Thoracic aorta (tissue), 2 donors: ENCODE data around the gene TSR3. TPM values are rescaled to one million over a fixed set of nuclear protein-coding genes. Genes with fewer than 3 reads are reported as not detected.

ENCODE experiments used
- ATAC-seq: fragments of 150-250 bp; one replicate; pipeline ENCODE4 v1.8.0; 2017; ENCODE audit warnings: low read depth; ENCODE audit not compliant: insufficient number of reproducible peaks, low FRiP score
- DNase-seq: peaks from one replicate; pipeline ENCODE4 v3.0.0-alpha.2; 2020; ENCODE audit warnings: low spot score
- H3K27ac ChIP-seq, 2 donors: fragments of 200-600 bp; sonication (generic); 1 replicate in 1 of 2; 2 replicates in 1 of 2; pipeline ENCODE4 v1.5.1; 2016; ENCODE audit warnings: mild to moderate bottlenecking in 2 of 2, moderate library complexity in 2 of 2
- H3K27me3 ChIP-seq: fragments of 200-600 bp; sonication (generic); replicated peaks from 2 replicates; pipeline ENCODE4 v1.6.0; 2016; ENCODE audit warnings: mild to moderate bottlenecking; ENCODE audit not compliant: insufficient read depth
- H3K36me3 ChIP-seq: fragments of 200-600 bp; sonication (generic); one replicate; pipeline ENCODE4 v1.5.1; 2016
- H3K4me1 ChIP-seq, 2 donors: fragments of 200-600 bp; sonication (generic); 1 replicate in 1 of 2; 2 replicates in 1 of 2; pipeline versions ENCODE4 v1.5.1 to v1.6.0; 2016; ENCODE audit warnings: low read depth in 2 of 2, mild to moderate bottlenecking in 1 of 2; ENCODE audit not compliant: control insufficient read depth in 1 of 2
- H3K4me3 ChIP-seq: fragments of 200-600 bp; sonication (generic); 2 replicates; pipeline ENCODE4 v1.5.1; 2016; ENCODE audit warnings: mild to moderate bottlenecking
- H3K9me3 ChIP-seq: fragments of 200-600 bp; sonication (generic); 2 replicates; pipeline ENCODE4 v1.5.1; 2016
- total RNA-seq, 2 donors: library from RNA; depleted of rRNA; stranded (reverse); fragments of >200 nt; gene quantifications; one replicate each; pipeline versions ENCODE4 v1.1.0 to v1.2.3, GENCODE V29; 2016
- TF ChIP-seq, protein P1 (sequence below): fragments of 200-600 bp; sonication (generic); IDR thresholded peaks from one replicate; pipeline ENCODE4 v1.5.1; 2019; ENCODE audit warnings: antibody characterized with exemption

The TSR3 gene
- 100 to 1,000 TPM in 1 of 2 donors, 10 to 100 TPM in 1; 61.7 to 124 TPM for total RNA-seq

GRCh38 chr16:1351582-1352362, at the start of gene TSR3, which contains the start of gene GNPTG:
TSS of gene TSR3 (minus strand) at chr16:1351878. CDS start at chr16:1351804, 74 bp downstream.
TSS of gene GNPTG (plus strand) at chr16:1351931. CDS start at chr16:1351966, 35 bp downstream.
- DNase-seq (no peak), ATAC-seq (peak; percentile 65)
- Histone ChIP-seq H3K9me3 (no peaks in the 10 kb centered on the region), H3K4me3 (peak within 1 kb of the TSS; percentile 88), H3K27me3 (no peaks in the 10 kb centered on the region), H3K36me3 (peaks cover 12% of the 10 kb centered on the region), H3K4me1 (peaks cover 8 to 32% of the 10 kb centered on the region in 2 donors), H3K27ac (peak within 1 kb of the TSS; percentile 39 to 47)
- TF ChIP-seq, protein P1, sequence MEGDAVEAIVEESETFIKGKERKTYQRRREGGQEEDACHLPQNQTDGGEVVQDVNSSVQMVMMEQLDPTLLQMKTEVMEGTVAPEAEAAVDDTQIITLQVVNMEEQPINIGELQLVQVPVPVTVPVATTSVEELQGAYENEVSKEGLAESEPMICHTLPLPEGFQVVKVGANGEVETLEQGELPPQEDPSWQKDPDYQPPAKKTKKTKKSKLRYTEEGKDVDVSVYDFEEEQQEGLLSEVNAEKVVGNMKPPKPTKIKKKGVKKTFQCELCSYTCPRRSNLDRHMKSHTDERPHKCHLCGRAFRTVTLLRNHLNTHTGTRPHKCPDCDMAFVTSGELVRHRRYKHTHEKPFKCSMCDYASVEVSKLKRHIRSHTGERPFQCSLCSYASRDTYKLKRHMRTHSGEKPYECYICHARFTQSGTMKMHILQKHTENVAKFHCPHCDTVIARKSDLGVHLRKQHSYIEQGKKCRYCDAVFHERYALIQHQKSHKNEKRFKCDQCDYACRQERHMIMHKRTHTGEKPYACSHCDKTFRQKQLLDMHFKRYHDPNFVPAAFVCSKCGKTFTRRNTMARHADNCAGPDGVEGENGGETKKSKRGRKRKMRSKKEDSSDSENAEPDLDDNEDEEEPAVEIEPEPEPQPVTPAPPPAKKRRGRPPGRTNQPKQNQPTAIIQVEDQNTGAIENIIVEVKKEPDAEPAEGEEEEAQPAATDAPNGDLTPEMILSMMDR, result no peak

DNA sequence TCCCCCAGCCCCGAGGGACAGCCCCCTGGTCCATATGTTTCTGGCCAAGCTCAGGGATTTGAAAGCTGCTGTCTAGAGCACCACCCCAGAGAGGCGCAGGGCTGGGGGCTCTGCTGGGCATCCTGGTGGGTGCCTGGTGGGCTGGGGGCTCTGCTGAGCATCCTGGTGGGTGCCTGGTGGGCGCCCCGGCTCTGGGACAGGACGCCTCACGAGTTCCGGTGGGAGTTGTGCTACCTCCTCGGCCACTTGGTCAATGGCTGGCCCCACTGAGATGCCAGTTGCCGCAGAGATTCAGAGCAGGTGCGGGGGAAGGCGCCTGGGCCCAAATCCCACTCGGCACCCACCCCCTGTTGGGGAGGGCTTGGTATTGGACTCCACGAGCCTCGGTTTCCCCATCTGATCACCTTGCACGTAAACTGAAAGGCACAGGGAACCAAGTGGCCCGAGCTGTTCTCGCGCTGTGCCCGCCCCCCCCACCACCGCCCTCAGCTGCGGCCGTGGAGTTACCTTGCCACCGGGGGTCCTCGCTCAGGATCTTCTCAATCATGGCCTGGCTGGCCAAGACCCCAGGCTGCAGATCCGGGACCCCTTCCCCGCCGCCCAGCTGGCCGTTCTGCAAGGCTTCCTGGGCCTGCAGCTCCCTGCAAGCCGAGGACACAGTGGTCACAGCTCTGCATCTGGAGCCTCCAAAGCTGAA, 49.5 kb upstream of the TSR3 start:
- no peaks in the 10 kb centered on the region for H3K27me3 ChIP-seq
- H3K36me3 ChIP-seq, result peaks cover 42% of the 10 kb centered on the region
- no peak for ATAC-seq
- no peak for DNase-seq
- no peaks in the 10 kb centered on the region for H3K9me3 ChIP-seq
- H3K4me1 ChIP-seq, result no peaks in the 10 kb centered on the region
- TF ChIP-seq, protein P1, result no peak
- H3K27ac ChIP-seq, result no peak overlapping the region
- H3K4me3 ChIP-seq, result no peak overlapping the region

DNA sequence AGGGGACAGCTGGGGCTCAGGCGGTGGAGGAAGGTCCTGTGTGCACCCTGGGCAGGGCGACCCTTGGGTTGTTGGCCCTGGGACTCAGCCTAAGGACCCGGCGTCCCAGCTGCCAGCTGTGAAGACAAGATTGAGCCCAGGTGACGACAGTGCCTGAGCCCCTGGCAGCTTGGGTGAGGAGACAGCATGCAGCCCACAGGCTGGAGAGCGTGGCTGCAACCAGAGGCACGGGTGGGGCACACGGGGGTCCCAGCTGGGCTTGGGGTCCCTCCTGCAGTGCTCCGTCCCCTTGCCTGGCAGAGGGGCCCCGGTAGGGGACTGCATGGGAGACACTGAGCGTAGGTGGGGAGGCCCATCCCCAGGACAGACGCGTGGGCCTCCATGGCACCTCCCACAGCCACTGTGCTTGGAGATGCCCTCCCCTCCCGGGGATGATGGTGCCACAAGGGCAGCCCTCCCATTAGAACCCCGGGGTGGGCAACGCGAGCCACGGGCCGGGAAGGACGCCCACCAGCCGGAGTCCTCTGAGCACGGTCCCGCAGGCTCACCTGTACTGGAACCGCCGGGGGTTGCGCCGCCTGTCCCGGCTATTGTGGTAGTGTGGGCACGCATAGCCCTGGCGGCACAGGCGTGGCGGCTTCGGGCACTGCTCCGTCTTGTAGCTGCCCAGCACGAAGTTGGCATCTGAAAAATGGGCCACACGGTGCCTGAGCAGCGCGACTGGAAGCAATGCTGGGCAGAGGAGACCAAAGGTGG, 47.3 kb upstream of the TSR3 start:
- Histone ChIP-seq H3K36me3 (peaks cover 54% of the 10 kb centered on the region), H3K27ac (no peak overlapping the region), H3K9me3 (no peaks in the 10 kb centered on the region), H3K4me3 (no peak overlapping the region), H3K27me3 (no peaks in the 10 kb centered on the region), H3K4me1 (no peaks in the 10 kb centered on the region)
- DNase-seq (no peak), ATAC-seq (no peak)
- TF ChIP-seq, protein P1, result no peak

GRCh38 chr16:1398351-1398750, 46.7 kb upstream of the TSR3 start:
- Histone ChIP-seq H3K4me1 (no peaks in the 10 kb centered on the region), H3K27ac (no peak overlapping the region), H3K36me3 (peaks cover 55% of the 10 kb centered on the region), H3K27me3 (no peaks in the 10 kb centered on the region), H3K4me3 (no peak overlapping the region), H3K9me3 (no peaks in the 10 kb centered on the region)
- TF ChIP-seq, protein P1, result no peak
- DNase-seq (no peak), ATAC-seq (no peak)

DNA sequence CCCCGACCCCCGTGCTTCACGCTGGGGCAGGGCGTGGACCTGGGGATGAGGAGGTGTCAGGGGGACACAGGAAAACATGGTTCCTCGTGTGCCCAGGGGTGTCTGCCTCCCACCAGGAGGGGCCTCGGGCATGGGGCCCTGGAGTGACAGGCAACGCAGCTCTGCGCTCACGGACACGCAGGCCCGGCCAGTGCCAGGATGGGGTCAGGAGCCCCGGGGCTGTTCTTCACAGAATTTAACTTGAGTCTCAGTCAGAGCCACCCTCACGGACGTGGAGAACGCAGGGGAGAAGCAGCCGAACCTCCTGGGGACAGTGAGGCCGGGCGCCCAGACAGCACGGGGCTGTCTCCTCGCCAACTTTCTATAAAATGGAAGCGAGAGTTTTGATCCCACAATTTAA, 46.1 kb upstream of the TSR3 start:
- DNase-seq, result no peak
- TF ChIP-seq, protein P1, result no peak
- Histone ChIP-seq H3K36me3 (peaks cover 61% of the 10 kb centered on the region), H3K4me3 (no peak overlapping the region), H3K4me1 (no peaks in the 10 kb centered on the region), H3K9me3 (no peaks in the 10 kb centered on the region), H3K27me3 (no peaks in the 10 kb centered on the region), H3K27ac (no peak overlapping the region)
- no peak for ATAC-seq
